HG02571 (cell line): ENCODE data around the gene NT5C2.
A peak's percentile ranks its signal among the peaks of the same experiment; 100 is the strongest.

ENCODE experiments used
- ATAC-seq: cut with Tn5 transposase; IDR thresholded peaks from one replicate; pipeline ENCODE4 v1.9.1; 2021; ENCODE audit warnings: mild to moderate bottlenecking, moderate library complexity; ENCODE audit not compliant: unreplicated experiment

Gene NT5C2

DNA sequence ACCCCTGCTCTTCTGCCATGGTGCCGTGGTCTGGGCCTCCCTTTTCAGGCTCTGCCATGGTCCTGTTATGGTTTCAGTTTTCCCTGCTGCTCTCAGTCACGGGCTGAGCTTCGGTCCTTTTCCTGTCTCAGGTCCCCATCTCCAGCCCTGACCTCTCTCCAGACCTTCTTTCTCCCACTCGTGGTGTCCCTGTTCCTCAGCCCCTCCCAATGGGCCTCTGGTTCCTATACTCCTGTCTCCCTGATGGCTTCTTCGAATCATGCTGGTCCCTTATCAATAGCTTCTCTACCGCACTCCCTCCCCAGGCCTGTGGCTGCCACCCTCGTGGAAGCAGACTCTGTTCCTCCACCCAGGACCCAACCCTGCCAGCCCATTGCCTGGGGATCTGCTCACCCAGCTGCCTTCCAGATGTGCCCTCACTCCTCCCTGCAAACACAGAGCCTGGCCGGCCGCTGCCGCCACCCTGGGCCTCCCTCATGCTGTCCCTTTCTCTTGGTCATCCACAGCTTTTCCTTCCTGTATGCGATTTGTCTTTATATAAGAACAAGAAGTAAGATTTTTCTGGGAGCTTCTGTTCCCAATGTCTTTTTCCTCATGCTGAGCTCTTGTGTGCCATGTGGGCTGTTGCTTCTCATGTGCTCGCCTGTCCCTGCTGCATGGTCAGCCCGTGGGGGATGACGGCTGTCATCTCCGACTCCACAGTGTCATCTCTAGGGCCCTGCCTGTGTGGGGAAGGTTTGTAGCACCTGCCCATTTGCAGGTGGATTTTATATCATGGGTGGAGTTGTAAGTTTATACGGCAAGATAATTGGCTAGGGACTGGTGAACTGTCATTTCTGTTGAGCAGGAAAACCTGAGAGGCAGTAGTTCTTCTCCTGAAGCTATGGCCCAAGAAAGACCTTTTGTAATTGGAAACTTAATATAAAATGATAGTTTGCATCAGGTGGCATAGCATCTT, 126.7 kb downstream of the NT5C2 start:
- no peak for ATAC-seq

DNA sequence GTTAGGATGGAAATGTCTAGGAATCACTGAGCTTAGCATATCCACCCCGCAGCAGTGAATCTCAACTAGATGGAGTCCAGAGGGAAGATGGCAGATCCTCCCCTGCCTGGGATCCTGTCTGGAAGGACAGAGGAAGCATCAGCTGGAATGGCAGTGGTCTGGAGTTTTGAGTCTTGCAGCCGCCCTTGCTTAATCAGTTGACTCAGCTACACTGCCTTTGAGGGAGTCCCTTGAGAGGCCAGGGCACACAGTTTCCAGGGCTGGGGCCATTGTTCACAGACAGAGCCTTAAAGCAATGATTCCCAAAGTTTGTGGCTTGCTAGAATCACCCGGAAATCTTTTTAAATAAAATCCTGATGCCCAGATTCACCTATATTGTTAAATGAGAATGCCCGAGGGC, 128.1 kb downstream of the NT5C2 start:
- no peak for ATAC-seq

DNA sequence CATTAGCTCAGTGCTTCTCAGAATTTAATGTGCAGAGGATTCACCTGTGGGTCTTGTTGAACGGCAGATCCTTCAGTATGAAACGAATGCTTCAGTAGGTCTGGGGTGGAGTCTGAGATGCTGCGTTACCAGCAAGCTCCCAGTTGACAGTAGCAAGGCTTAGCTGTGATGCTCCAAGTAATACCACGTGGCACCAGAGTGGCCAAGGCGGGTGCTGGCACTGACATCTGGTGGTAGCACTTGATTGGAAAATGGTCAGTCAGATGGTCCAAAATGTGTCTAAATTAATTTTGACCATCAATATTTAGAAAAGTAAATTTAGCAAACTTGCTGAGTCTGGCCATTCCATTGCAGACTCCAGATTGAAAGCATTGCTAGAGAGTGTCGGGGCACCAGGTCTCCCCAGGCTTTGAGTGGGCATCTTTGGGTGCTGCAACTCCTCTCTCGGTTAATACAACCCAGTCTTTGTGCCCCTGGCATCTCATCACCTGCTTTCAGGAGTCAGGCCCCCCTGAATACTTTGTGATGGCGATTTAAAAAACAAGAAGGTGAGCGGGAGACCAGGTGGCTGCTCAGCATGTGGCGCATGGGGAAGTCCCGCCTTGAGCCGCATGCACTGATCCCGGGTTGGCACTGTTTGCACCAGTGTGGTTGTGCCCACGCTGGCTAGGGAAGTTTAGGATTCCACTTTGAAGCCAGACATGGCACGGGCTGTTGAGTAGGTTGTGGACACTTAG, 130.1 kb downstream of the NT5C2 start:
- no peak for ATAC-seq

DNA sequence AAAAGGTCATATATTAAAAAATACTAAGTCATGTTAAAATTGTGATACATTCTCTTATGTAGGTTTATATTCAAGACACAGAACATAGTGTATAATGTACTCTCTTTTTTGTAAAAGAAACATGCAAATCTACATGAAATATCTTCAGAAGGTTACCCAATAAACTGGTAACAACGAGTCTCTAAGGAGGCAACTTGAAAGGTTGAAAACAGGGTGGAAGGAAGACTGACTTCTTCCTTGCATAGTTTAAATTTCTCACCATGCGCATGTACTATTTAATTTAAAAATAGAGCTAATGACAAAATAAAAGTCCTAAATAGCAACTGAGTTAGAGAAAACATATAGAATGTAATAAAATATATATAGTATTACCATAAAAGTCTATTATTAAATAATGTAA, 132.5 kb downstream of the NT5C2 start:
- ATAC-seq = no peak

DNA sequence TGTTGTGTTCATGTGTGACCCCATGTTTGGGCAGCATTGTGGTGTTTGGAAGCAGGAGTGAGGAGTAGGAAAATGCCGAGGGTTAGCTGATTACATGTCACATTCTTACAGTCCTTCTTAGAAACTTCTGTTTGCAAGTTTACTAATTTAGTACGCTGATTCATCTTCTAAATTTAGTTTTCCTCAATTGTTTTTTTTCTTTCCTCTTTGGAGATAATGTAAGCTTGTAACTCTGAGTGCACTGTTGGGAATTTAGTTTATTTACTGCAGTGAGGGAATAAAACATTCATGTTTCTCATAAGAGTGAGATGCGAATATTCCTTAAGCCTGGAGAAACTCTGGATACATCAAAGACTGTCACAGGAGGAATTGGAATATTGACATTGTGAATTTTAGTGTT, 135.0 kb downstream of the NT5C2 start:
- ATAC-seq = no peak

DNA sequence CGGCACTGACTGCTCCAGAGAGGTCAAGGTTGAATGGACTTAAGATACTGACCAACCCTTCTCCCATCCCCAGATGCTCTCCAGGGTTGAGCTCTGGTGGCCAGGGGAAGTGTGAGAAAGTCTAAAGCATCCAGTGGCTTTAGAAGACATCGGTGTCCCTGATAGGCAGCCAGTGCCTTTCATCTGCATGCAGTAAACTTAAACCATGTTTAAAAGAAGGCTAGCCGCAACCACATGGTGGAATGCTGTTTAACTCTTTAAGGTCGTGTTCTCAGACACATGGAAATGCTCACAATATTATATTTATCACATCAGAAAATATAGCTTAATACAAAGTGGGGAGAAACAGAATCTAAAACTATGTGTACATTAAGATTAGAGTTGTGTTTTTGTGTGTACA, 138.0 kb downstream of the NT5C2 start:
- no peak for ATAC-seq

DNA sequence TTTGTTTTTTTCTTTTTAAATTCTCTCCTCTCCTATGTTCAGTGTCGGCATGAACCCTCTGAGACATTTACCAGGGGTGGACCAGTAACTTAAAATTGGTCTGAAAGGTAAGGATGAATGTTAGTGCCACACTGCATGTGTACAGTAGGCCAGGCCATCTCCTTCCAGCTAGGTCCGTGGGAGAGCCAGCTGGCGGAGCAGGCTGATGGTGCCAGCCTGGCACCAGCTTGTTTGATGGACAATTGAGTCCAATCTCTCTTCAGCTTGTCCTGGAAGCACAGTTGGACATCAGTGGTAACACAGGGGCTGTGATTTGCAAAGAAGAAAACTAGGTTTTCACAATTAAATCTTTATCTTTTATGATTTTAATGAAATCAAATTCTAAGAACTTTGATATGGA, 138.5 kb downstream of the NT5C2 start:
- no peak for ATAC-seq

DNA sequence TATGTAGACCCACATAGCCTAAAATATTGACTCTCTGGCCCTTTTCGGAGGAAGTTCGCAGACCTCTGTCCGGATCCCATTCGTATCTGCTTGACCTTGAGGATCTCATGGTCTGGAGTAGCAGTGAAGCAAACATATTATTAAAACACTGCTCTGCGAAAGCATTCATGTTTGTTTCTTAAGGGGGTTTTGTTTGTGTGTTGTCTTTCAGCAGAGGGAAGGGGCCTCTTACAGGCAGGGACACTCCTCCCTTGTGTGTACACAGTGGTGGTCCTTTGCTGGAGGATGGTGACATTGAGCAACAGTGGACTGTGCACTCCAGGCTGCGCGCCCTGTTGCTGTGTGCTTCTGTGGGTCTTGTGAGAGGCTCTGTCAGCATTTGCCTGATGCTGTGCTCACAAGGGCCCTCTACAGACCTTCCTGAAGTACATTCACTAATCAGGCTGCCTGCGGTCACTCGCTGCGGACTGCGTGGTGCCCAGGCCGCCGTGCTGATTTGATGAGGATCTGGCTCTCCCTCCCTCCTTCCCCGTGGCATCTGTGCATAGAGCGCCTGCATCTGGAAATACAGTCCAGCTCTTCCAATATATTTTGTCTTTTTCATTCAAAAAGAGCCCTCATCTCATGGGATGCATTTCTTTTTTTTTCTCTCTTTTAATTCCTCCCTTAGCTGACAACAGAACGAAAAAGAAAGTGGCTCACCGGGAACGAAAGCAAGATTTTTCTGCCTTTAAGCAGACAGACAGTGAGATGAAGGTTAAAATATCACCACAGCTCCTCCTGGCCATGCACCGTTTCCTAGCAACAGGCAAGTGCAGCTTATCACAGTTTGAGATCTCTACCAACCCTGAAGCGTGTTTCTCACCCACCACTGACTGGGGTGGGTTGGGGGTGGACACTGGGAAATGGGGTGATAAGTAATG, 139.2 kb downstream of the NT5C2 start:
- ATAC-seq = peak; percentile 62

DNA sequence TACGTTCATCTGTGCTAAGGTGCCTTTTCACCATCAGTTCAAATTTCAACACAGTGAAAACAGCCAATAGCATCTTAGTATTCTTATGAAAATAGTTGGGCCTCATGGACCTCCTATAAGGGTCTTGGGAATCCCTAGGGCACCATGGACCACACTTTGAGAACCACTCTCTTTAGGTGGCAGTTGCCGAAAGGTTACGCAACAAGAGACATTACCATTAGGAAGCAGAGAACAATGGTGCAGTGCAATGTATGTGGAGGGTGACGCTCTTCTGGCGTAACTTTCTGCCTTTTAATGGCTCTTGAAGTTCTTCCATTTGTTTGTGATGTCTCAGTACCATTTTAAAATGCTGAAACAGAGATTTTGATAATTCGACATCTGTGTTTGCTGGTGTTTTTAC, 143.8 kb downstream of the NT5C2 start:
- no peak for ATAC-seq

DNA sequence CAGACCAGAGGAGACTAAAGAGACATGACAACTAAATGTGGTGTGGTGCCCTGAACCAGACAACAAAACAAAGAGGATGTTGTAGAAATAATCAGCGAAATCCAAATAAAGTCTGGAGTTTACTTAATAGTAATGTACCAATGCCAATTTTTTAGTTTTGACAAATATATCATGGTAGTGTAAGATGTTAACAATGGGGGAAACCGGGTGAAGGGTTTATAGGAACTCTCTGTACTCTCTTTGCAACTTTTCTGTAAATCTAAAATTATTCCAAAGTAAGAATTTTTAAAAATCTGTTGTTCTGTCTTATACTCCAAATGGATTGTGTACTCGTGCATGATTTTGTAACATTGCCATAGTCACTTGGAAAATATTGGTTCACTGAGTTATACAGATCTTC, 145.7 kb downstream of the NT5C2 start:
- ATAC-seq = no peak

DNA sequence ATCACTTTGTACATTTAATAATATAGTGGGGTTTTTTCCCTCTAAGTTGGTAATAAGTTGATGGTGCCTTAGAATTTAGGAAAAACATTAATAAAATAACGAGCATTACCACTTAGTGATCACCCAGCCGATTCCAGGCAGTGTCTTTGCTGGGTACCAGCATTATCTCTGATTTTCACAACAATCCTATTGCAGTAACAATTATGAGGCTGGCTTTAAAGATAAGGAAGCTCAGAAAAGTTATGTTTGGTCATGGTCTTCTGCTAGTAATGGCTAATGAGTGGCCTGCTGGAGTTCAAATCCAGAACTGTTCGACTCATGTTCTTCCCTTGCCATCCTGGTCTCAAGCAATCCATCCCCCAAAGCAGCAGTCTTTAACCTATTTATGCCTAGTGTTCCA, 147.1 kb downstream of the NT5C2 start:
- ATAC-seq = no peak

DNA sequence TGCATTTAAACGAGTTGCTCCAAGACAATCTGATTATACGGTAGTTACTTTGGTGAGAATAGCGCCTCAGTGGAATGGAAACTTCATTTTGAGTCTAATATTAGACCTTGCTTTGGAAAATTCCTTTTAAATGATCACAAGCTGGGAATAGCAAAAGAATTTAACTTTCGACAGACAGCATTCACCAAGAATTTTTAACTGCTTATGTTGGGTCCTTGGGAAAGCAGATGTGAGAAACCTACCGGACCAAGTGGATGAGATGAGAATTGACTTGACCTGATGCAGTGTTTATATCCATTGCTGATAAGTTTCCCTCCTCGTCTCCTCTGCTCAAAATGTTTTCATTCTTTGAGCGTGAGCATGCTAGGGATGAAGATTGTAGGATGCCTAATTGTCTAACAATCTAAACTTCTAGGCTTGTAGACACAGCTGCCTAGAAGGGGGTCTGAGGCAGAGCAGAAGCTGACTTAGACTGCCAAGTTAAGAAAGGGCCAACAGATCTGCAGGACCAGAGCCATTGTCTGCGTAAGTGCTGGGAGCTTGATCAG, 148.1 kb downstream of the NT5C2 start:
- ATAC-seq = no peak

DNA sequence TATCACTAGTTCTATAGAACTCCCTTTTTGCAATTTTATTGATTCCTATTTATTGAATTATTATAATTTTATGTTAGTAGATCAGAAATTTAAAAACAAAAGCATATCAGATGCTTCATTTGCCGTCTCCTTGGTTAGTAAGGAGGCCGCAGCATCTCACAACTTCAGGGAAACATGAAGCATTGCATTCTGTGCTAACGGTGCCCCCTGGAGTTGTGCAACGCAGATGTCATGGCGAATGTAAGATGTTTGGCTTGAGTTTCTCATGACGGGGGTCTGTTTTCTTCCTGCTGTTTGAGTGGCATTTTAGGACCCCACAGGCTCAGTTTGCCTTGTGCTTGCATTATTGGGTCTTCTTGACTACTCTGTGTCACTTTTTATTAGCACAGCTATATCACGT, 150.2 kb downstream of the NT5C2 start:
- no peak for ATAC-seq

DNA sequence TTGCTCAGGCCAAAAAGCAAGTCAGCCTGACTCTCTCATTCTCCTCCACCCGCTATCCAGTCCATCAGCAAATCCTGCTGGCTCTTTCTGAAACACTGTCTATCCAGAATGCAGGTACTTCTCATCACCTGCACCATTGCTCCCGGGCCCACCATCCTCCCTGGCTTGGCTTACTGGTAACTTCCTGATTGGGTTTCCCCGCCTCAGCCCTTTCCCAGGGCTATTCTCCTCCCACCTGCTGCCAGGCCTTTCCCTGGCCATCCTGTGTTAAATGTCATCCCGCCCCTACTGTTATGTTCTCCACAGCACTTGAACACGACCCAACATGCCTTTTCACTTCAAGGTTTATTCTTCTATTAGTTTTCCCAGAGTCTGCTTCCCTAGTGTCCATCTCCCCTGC, 150.9 kb downstream of the NT5C2 start:
- ATAC-seq = no peak

DNA sequence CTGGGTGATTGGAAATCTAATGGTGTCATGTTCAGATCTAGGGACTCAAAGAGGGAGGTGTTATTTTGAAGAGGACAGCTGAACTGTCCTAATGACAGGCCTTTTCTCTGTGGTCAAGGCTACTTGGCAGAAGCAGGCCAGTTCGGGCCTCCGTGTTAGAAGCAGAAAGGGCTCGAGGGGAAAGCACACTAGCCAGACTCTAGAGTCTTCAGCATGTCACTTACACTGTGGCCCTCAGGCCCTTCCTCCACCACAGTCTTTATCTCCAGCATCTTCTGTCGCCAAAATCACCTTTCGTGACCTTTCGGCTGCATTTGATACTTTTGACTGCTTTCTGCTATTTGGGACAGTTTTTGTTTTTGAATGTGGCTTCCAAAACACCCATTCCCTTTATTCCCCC, 151.7 kb downstream of the NT5C2 start:
- ATAC-seq = no peak

DNA sequence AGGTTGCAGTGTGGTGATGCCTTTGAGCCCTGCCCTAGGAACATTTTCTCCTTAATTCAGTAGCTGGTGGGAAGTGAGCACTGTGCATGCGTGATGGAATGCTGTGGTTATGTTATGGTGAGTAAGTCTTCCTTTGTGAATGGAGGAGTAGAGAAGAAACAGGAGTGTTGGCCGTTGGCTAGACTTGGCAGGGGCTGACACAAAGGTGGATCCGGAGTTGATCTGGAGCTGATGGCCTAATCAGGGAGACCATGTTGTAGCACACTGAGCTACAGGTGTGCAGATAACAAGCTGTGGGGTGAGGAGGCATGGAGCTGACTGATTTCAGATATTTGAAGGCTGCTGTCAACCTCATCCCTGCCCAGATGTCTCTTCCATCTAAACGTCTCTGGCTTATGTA, 152.7 kb downstream of the NT5C2 start:
- no peak for ATAC-seq

DNA sequence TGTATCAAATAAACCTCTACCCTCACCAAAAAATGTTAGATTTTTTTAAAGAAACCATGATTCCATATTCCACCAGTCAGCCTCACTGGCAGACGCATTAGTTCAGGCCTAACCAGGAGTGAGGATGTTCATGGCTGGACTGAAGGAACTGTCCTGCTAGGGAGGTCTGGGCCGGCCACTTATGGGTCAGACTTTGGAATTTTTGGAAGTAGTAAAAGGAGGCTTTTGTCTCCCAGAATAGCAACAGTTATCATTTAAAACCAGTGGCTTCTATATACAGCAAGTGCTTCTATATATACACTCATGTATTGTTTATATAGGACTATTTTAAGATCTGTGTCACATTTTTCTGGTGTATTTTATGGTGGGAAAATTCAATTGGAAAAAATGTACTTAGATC, 154.5 kb downstream of the NT5C2 start:
- ATAC-seq = no peak
